Central memory CD8-positive, alpha-beta T cell (primary cell): Measurements from ENCODE around the gene TRIM43.
"Not testable (repeated sequence)": the region's sequence is repeated elsewhere in the genome, so short reads cannot be mapped to it uniquely, and the experiment has no call there.

Experiments
- ATAC-seq: fragments of 150-1000 bp; cut with Tn5 transposase; replicated peaks from 2 replicates; pipeline ENCODE4 v1.10.0; 2022; ENCODE audit warnings: mild to moderate bottlenecking, moderate FRiP score, moderate number of reproducible peaks; ENCODE audit not compliant: poor library complexity, severe bottlenecking; ENCODE audit errors: extremely low read depth
- DNase-seq, 2 donors: peaks; one replicate each; pipeline ENCODE4 v3.0.0; 2021; ENCODE audit warnings: low spot score in 2 of 2
- H3K27ac Mint-ChIP-seq: one replicate; pipeline ENCODE4 v1.8.0; 2022; ENCODE audit warnings: low read depth, mild to moderate bottlenecking, moderate library complexity, mixed read lengths
- H3K27me3 Mint-ChIP-seq: one replicate; pipeline ENCODE4 v1.8.0; 2022; ENCODE audit warnings: mixed read lengths
- H3K36me3 Mint-ChIP-seq: one replicate; pipeline ENCODE4 v1.8.0; 2022; ENCODE audit warnings: mild to moderate bottlenecking, moderate library complexity, mixed read lengths; ENCODE audit not compliant: insufficient read depth
- H3K4me1 Mint-ChIP-seq: one replicate; pipeline ENCODE4 v1.8.0; 2022; ENCODE audit warnings: mixed read lengths
- H3K4me3 Mint-ChIP-seq: one replicate; pipeline ENCODE4 v1.8.0; 2022; ENCODE audit warnings: mild to moderate bottlenecking, moderate library complexity, mixed read lengths
- H3K9me3 Mint-ChIP-seq: one replicate; pipeline ENCODE4 v1.8.0; 2022; ENCODE audit warnings: mixed read lengths

The TRIM43 gene

DNA sequence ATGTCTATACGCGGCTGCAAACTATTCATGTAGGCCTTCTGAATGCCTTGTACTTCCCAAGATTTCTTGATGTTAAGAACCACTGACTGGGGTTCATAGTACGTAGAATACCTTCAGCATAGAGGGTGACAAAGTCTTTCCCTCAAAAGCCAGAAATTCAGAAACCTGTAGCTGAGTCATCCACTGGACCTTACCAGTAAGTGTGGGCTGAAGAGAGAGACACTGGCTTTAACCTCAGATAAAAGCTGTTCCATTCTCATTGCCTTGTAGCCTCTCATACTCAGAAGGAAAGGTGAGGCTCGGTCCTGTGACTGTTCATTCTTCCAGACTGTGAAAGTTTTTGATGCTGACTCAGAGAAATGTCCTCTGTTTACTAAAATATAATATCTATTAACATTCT, 9.5 kb downstream of the TRIM43 start:
- H3K9me3 Mint-ChIP-seq, ATAC-seq: not testable (repeated sequence)

DNA sequence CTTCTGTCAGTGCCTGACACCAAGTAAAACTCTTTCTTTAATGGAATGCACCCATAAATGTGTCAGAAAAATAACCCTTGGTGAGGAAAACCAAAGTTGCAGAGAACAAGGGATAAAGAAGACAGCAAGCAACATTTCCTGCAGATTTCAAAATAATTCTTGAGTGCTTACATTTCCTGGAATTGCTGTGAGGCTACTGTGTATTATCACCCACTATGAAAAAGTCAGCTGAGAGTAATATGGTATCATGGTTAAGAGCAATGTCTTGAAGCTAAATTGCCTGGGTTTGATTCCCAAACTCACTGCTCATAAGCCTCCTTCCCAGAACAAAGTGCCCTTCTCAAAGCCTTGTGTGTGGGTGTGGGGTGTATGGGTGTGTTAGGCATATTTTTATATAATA, 10.3 kb downstream of the TRIM43 start:
- H3K4me1 Mint-ChIP-seq, H3K27ac Mint-ChIP-seq, H3K4me3 Mint-ChIP-seq, DNase-seq, H3K36me3 Mint-ChIP-seq, H3K9me3 Mint-ChIP-seq, ATAC-seq, H3K27me3 Mint-ChIP-seq: not testable (repeated sequence)

More for the DNA sequence above, 9.5 kb downstream of the TRIM43 start:
- H3K4me1 Mint-ChIP-seq, H3K27me3 Mint-ChIP-seq, DNase-seq, H3K27ac Mint-ChIP-seq, H3K36me3 Mint-ChIP-seq, H3K4me3 Mint-ChIP-seq: not testable (repeated sequence)

DNA sequence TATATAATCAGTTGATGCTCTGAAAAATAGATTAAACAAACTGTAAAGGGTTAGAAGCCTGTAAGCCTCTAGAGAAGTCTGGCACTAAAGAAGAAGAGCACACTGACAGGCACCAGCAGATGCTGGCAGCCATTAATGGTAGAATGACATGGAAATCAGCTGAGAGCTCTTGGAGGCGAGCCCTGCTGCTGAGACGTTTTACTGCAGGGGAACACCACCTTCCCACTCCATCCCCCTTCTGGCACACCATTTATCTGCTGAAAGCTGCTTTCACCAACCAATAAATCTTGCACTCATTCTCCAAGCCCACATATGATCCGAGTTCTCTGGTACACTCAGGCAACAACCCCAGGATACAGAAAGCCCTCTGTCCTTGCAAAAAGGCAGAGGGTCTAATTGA, 16.6 kb downstream of the TRIM43 start:
- H3K27me3 Mint-ChIP-seq, ATAC-seq, H3K9me3 Mint-ChIP-seq, DNase-seq, H3K4me1 Mint-ChIP-seq, H3K36me3 Mint-ChIP-seq, H3K4me3 Mint-ChIP-seq, H3K27ac Mint-ChIP-seq: not testable (repeated sequence)

DNA sequence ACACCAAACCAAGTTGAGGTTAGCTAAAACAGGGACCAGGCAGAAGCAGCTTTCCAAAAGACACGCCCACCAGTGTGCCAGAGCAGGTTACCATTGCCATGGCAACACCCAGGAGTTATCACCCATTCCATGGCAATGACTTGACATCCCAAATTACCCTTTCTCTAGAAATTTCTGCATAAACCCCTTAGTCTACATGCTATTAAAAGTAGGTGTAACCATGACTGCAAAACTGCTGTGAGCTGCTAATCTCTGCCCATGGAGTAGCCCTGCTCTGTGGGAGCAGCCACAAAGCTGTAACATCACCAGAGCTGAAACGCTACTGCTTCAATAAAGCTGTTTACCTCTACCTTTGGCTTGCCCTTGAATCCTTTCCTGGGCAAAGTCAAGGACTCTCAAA, 18.0 kb downstream of the TRIM43 start:
- not testable (repeated sequence) for ATAC-seq, H3K9me3 Mint-ChIP-seq, DNase-seq, H3K27me3 Mint-ChIP-seq, H3K36me3 Mint-ChIP-seq, H3K4me1 Mint-ChIP-seq, H3K4me3 Mint-ChIP-seq, H3K27ac Mint-ChIP-seq

DNA sequence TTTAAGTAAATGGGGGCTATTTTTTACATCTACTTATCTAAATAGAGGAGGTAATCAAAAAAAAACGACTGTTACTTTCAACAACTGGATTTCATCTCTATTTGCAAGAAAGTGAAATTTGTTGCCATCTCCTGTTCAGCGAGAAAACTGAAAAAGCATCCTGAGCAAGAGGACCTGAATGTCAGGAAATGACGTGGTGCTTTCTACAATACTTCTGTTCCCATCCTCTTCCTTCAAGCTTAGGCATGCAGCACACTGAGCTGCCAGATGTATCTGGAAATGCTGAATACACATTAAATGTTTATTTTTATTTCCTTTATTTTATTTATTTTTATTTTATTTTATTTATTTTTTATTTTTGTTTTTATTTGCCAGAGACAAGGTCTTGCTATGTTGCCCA, 21.2 kb downstream of the TRIM43 start:
- not testable (repeated sequence) for H3K27ac Mint-ChIP-seq, DNase-seq, ATAC-seq, H3K4me1 Mint-ChIP-seq, H3K36me3 Mint-ChIP-seq, H3K4me3 Mint-ChIP-seq, H3K9me3 Mint-ChIP-seq, H3K27me3 Mint-ChIP-seq

DNA sequence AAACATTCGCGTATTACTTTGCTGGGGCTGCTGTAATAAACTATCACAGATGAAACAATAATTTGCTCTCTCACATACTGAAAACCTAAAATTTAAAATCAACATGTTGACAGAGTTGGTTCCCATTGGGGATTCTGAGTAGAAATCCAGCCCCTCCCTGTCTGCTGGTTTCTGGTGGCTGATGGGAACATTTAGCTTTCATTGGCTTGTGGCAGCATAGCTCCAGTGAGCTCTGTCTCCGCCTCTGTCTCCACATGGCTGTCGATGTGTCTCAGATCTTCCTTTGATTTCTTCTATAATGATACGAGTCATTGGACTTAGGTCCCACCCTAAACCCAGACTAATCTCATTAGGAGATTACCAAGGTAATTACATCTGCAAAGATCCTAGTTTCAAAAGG, 30.9 kb downstream of the TRIM43 start:
- not testable (repeated sequence) for H3K4me3 Mint-ChIP-seq, H3K27me3 Mint-ChIP-seq, H3K4me1 Mint-ChIP-seq, ATAC-seq, H3K36me3 Mint-ChIP-seq, DNase-seq, H3K9me3 Mint-ChIP-seq, H3K27ac Mint-ChIP-seq

DNA sequence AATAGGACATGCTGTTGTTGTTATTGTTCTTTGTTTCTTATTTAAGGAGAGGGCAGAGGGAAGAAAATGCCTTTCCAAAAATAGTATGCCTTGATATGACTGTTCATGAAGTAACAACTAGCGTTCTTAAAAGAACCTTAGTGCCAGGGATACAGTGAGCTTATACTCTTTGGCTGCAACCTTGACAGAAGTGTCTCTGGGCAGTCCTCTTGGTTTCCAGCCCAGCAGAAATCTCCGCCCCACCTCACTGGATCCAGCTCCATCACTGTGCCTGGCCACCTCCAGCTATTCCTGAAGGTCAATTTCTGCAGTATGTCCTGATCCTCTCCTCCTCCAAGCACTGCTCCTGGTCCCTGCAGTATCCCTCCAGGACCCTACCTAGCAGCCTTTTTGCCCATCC, 39.2 kb downstream of the TRIM43 start:
- H3K27me3 Mint-ChIP-seq, H3K4me3 Mint-ChIP-seq, H3K4me1 Mint-ChIP-seq, H3K27ac Mint-ChIP-seq, DNase-seq, H3K9me3 Mint-ChIP-seq, ATAC-seq, H3K36me3 Mint-ChIP-seq: not testable (repeated sequence)

DNA sequence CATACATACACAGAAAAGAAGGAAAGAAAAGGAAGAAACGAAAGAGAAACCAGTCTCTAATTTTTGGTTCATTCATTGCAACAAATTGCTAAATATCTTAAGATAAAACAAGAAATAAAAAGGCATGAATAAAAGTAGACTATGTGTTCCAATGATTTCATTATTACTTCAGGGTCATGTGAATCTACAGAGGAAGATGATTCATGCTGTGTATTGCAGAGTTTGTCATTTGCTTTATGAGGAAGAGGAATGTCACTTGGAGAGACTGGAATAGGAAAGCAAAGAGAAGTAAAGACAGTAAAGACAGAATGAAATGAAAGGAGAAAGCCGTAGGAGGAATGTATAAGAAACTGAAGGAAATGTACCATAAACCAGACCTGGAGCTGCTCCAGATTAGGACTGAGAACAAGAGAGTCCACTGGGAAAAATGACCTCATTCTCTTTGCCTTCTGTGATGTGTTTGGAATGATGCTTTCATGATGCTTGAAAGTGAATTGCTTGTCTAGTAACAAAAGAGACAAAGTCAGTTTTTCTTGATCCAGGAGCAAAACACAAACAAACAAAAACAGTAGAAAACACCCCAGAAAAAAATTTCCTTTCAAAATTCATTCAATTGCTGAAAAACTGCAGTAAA, 41.9 kb downstream of the TRIM43 start:
- not testable (repeated sequence) for H3K27ac Mint-ChIP-seq, H3K27me3 Mint-ChIP-seq, ATAC-seq, H3K36me3 Mint-ChIP-seq, DNase-seq, H3K9me3 Mint-ChIP-seq, H3K4me1 Mint-ChIP-seq, H3K4me3 Mint-ChIP-seq

DNA sequence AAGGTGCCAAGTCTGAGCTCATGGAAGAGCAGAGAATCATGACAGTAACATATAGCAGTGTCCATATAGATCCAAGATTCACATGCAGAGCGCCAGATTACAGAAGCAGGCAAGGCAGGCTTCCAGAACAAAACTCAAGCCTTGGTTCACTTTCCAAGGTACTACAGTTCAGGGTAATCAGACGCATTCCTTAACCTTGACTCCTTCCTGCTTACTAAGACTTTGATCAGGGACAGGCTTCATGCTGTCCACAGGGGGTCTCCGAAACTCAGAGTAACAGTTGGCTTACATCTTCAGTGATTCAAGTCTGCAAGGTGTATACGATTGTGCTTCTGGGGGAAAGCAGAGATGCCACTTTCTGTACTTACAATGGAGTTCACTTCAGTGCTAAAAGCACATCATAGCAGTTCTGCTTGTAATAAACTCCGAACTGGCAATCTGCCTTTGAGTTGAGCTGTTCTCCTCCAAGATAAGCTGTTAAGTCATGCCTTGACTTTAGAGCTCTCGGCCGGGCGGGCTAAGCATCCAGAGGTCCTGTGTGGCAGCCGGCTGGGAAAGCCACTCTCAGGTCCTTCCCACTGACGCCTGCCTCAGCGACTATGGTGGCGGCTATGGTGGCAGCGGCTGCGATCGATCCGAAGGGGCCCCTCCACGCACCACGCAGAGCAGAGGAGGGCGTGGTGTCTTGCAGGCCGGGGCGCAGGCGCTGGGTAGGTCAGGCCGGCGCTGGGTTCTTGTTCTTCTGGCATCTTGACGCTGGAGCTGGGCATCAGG, 48.9 kb downstream of the TRIM43 start:
- not testable (repeated sequence) for H3K4me1 Mint-ChIP-seq, DNase-seq, H3K27ac Mint-ChIP-seq, H3K9me3 Mint-ChIP-seq, H3K4me3 Mint-ChIP-seq, ATAC-seq, H3K27me3 Mint-ChIP-seq, H3K36me3 Mint-ChIP-seq

DNA sequence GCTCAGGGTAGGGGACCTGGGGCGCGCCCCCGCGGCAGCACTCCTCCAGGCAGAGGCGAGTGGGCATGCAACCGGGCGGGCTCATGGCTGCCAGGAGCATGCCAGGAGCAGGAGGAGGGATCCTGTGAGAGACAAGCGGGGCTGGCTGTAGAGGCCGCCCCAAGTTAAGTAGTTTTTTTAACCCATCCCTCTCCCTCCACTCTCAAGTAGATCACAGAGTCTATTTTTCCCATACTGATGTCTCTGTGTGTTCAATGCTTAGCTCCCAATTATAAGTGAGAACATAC, 49.4 kb downstream of the TRIM43 start:
- not testable (repeated sequence) for H3K4me1 Mint-ChIP-seq

DNA sequence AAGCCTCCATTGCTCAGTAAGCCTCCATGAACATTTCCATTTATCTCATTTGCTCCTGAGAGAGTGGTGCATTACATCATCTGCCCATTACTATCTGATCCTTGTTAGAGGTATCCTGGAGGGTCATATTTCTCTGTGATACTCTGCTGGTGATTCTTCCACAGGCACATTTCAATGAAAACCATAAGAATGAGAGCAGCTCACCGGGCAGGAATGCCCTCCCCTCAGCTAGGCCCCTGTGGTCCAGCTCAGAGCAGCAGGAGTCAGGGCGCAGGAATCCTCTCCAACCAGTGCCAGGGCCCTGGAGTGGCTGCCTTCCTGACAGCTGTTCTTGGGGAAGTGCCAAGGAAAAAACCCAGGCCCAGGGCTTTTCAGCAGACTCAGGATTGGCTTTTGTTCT, 50.0 kb downstream of the TRIM43 start:
- H3K27ac Mint-ChIP-seq, H3K27me3 Mint-ChIP-seq, H3K36me3 Mint-ChIP-seq, ATAC-seq, H3K4me3 Mint-ChIP-seq, DNase-seq, H3K9me3 Mint-ChIP-seq, H3K4me1 Mint-ChIP-seq: not testable (repeated sequence)

More for the DNA sequence above, 49.4 kb downstream of the TRIM43 start:
- not testable (repeated sequence) for H3K27me3 Mint-ChIP-seq, H3K9me3 Mint-ChIP-seq, H3K36me3 Mint-ChIP-seq, H3K27ac Mint-ChIP-seq, DNase-seq, ATAC-seq, H3K4me3 Mint-ChIP-seq

DNA sequence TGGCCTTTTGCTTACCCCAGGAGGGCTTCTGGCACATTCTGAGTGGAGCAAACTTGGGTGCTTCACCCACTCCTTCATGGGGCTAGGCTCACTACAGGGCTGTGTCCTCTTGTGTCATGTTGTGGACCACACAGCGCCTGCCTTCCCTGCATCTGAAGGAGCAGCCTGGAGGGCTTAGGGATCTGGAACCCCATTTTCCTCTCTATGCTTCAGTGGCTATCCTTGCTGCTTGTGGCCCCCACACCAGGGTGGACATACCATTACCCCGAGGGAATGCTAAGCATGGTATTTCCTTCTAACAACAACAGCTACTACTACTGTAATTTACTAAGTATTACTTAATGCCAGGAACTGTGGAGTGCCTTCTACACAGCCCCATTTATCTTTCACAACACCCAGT, 50.6 kb downstream of the TRIM43 start:
- not testable (repeated sequence) for H3K4me3 Mint-ChIP-seq, DNase-seq, H3K4me1 Mint-ChIP-seq, H3K9me3 Mint-ChIP-seq, H3K36me3 Mint-ChIP-seq, ATAC-seq, H3K27ac Mint-ChIP-seq, H3K27me3 Mint-ChIP-seq

DNA sequence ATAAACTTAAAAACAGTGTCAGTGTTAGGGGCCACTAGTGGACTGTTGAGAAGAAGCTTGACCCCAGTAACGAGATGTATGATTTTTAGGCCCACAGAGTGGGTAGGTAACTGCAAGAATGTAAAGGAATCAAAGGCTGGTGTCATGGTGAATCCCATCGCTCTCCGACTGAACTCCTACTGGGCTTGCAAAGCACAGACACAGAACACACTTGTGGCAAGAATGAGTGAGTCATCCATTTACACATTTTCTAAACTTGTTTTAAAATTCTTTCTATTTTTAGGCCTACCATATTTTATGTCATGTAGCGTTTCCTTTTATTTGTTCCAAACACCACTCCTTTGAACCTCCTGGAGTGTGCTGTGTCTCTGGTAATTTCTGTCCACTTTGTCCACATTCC, 51.1 kb downstream of the TRIM43 start:
- not testable (repeated sequence) for H3K36me3 Mint-ChIP-seq, DNase-seq, H3K4me3 Mint-ChIP-seq, H3K4me1 Mint-ChIP-seq, H3K27me3 Mint-ChIP-seq, ATAC-seq, H3K9me3 Mint-ChIP-seq, H3K27ac Mint-ChIP-seq
